NCI-H187 (cell line): ENCODE measurements around the gene ITFG1.
"Not testable (repeated sequence)": the region's sequence is repeated elsewhere in the genome, so short reads cannot be mapped to it uniquely, and the experiment has no call there.

Experiments used
- DNase-seq, 2 experiments: peaks; one replicate each; lab custom pipeline; 2025; lab: John Stamatoyannopoulos, UW

Gene ITFG1

DNA sequence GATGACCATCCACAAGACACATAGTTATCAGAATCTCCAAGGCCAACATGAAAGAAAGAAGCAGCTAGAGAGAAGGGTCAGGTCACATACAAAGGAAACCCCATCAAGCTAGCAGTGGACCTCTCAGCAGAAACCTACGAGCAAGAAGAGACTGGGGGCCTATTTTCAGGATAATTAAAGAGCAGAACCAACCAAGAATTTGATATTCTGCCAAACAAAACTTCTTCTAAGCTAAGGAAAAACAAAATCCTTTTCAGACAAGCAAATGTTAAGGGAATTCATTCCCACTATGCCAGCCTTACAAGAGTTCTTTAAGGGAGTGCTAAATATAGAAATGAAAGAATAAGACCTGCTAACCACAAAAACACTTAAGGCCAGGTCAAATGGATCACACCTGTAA, 47.8 kb downstream of the ITFG1 start:
- DNase-seq, result no peak

DNA sequence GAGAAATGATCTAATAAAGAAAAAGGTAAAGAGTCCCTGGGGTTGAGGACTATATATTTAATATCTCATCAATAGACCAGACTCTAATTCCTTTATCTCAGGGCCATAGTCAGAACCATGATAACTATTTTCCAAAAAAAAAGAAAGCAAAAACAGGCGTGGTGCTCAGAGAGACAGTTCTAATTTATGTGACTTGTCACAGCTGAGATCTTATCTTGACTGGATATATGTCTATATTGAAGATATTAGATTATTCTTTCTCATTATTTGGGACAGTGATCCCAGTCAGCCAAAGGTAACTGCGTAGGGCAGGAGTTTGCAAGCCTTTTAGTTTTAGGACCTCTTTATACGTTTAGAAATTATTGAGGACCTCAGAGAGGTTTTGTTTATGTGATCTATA, 52.4 kb downstream of the ITFG1 start:
- DNase-seq, result no peak

DNA sequence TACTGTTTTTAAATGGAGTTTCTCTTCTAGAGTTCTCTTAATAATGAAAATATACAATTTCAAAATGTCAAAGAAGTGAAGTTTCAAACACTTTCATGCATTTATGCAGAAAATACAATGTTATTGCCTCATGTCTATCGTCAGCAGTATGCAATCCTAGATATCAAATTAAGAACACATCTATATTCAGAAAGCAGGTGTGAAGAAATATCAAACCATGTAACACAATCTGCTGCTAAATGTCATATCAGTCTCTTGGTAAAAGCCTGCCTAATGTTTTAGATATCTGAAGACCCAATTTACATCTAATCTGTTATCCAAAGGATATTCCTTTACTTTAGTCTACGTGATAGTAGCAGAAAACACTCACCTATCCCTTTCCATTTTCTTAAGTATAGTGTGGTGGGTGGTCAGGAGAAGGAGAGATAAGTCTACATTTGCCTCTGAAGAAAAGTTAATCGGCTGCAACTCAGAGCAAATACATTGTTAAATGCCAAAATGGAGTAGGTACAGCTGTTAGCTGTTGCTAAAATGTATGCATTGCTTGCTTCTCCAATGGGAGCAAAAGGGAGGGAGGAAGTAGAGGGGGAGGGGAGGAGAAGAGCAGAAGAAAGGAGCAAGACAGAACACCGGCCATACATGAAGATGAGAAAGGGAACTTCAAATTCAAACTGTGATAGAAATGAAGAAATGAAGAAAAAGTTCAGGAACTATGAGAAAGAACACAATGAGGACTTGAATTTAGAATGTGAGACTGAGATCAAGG, 64.9 kb downstream of the ITFG1 start:
- no peak for DNase-seq

DNA sequence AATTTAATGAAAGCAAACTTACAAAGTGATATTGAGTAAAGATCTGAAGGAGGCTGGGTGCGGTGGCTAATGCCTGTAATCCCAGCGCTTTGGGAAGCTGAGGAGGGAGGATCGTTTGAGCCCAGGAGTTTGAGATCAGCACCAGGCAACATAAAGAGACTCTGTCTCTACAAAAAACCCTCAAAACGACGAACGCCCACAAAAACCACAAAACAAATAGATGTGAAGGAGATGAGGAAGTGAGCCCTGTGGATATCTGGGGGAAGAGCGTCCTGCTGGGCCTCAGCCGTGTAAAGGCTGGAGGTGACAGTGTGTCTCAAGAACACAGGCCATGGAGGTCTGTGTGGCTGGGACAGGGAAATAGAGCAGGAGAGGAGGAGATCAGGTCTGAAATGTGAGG, 68.8 kb downstream of the ITFG1 start:
- DNase-seq, result no peak

DNA sequence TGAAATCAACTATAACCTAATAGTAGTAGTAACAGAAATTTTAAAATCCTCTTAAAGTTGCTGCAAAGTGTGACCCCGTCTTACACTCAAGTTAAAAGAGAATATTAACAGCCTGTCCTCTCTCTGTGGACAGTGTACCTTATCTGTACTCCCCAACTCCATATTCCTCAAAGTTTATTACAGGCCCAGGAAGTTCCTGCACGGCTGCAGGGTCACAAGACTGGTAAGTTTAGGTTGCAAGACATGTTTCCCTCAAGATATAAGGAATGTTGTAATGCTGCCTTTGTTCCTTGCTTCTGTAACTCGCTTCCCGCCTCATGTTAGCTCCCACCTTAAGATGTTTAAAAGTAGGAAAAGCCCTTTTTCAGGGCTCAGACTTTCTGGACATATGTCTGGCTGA, 72.2 kb downstream of the ITFG1 start:
- no peak for DNase-seq

DNA sequence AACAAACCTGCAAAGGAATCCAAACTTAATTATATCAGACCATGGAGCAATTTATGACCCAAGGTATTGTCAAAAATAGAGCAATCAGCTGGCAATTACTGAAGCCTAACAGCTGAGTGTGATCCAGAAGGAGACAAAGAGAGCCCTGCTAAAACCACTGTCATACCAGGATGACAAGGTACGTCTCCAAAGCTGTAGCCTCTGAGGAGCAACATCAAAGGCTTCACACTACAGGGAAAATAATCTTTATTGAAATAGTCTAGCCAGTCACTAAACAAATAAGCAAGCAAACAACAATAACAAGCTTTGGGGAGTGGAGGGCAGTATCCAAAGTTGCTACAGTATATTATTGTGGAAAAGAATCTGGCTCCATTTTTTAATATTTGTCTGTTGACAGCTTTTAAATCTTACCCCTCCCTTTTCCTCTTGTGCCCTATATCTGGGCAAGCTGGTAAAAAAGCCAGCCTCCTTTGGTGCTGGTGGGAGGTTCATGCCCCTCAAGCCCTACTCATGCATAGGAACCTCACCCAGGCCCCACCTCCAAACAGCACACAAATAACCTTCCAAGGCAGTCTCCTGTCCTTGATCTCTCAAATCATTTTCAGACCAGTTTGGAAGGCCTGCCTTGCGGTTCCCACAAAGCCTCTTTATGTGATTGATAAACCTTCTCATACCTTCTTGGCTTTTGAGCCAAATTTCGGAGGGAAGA, 73.7 kb downstream of the ITFG1 start:
- DNase-seq, result no peak

DNA sequence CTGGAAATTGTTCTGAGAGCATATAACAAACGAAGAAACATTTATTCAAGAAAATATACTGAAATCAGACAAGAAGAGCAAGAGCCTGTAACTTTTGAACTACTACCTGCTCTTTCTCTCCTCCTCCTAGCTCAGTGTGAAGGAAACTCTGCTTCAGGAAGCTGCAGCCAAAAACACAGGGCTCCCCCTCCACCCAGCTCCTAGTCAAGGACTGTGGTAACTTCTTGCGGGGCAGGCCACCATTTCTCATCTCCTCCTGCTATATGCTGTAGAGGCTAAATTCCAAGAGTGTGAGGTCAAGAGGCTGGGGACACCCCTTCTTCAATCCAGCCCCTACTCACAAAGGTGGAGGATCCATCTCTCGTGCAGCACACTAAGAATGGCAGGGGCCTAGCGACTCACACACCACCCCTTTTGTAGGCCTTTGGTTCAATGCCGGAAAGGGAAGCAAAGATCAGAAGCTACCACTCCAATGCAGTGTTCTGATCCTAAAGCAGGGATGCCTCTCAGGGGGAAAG, 74.6 kb downstream of the ITFG1 start:
- no peak for DNase-seq

DNA sequence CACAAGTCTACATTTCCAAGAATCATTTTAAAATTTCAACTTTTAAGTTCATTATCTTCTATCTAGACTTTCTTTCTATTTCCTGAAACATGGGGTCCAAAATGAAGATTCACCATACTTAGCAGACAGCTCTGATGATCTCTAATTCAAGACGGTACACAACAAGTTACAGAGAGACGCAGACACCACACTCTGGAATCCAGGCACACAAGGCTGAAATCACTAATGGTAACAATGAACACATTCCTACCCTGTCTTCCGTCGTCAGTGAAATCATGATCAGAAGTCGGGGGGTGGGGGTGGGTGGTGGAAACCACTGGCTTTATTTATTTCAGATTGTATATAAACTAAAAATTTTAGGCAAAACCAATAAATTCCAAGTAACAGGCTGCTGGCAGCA, 78.5 kb downstream of the ITFG1 start:
- DNase-seq, result no peak

DNA sequence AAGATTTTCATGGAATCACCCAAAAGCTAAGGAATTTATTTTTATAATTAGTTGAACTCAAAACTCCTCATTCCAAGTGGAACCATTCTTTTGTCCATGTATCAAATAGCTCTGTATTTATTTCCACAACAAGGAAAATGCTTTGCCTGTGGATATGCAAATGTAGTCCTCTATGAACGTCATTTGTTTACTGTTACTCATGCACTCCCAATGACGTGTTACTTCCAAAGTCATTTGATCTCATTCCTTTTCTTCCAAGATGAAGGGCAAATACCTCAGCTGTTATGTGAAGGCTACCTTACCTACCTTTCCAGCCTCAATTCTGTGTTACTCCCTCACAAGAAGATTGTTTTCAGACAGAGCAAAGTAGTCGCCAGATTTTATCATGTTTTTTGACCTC, 83.7 kb downstream of the ITFG1 start:
- DNase-seq, result no peak

DNA sequence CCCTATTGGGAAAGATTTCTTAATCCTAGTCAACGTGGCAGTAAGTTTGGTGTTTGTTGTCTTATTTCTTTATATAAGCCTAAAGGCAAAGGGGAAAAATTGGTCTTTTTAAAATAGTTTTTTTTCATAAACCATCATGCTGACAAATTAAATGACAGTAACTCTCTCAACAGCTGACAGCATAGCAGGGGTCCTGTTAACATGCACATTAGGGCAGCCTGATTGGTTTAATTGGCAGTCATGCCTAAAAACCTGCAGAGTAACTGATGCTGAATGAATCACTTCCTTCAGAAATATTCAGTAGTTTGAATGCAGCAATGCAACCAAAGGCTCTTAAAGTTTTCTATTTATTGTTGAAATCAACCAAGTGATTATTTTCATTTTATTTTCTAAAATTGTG, 85.4 kb downstream of the ITFG1 start:
- no peak for DNase-seq

DNA sequence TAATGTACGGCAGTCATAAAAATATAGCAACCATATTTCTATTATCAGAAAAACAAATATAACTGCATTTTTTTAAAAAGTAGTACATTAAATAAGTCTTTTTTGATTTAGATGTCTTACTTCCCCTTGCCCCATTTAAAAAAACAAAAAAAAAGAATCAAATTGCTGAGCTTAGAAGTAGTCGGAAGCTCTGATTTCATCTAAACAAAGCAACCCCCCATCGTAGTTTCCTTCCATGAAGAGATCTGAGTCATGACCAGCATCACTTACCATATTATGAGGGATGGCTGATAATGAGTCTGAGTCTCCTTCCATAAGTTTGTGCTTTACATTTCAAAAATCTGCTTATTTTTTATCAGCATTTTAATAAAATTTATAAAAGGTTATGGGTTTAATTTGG, 86.2 kb downstream of the ITFG1 start:
- DNase-seq, result no peak

DNA sequence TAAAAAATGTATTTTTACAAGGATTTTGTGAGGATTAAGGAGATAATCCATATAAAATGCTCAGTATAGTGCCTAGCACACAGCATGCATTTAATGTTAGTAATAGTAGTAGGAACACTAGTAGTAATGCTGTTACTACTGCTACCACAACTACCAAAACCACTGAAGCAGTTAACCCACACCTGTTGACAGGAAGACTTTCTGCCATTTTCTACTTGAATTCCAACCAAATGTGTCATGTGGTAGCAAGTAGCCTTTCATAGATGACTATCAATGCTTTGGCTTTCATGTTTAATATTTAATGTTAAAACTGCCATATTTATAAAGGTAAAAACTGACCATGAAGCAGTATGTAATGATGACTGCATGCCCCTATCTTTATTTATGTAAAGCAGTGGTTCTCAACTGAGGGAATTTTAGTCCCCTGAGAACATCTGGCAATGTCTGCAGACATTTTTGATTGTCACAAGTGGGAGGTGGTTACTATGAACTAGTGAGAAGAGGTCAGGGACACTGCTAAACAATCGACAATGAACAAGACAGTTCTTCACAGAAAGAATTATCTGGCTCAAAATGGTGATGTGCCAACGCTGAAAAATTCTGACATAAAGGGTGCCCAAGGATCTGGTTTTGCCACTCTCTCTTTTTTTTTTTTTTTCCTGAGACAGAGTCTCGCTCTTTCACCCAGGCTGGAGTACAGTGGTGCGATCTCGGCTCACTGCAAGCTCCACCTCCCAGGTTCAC, 89.4 kb downstream of the ITFG1 start:
- no peak for DNase-seq

DNA sequence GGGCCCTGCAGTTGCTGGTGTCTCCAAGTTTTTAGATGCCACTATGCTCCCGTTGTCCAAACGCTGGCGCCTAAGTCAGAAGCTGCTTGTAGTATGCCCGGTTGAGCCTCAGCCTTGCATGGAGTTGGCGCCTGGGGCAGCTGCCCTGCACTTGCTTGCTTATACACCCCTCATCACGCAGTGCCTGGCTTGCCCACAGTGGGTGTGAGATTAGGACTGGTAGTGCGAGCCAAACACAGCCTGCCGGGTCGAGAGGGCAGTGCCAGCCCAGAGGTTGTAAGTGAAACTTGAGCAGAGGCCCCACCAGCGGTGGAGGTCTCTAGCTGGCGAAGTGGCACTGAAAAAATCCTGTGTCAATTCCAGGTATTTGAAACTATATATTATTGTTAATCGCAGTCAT, 90.3 kb downstream of the ITFG1 start:
- DNase-seq, result no peak

DNA sequence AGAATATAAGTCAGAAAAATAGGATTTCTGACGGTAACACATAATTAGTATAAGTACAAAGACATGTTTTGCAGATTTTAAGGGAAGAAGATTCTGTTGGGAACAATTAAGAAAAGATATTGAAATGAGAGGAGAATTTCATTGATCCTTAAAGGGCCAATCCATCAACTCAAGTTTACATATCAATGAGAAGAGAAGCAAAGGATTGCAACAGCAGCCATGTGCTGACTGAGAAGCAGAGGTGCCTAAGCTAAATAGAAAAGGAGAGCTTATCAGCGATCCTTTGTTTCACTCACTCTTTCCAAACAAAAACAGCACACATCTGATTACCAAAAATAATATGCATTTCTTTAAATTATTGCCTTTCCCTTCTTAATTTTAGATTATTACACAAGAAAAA, 94.6 kb downstream of the ITFG1 start:
- no peak for DNase-seq

DNA sequence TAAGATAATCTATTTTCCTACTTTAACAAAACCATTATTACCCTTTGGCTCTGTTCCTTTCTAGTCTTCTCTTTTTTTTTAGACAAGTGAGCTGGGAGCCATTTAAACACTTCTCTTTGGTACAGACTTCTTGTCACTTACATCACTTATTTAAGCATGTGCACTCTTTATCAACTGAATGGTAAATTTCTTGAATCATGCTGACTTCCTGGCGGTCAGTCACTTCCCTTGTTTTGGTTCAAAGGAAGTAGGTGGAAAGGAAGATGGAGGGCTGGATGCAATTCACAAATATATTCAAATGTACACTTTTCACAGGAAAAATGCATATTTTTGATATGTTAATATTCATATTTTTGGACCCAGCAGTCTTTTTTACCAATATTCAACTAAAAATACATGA, 97.1 kb downstream of the ITFG1 start:
- no peak for DNase-seq

DNA sequence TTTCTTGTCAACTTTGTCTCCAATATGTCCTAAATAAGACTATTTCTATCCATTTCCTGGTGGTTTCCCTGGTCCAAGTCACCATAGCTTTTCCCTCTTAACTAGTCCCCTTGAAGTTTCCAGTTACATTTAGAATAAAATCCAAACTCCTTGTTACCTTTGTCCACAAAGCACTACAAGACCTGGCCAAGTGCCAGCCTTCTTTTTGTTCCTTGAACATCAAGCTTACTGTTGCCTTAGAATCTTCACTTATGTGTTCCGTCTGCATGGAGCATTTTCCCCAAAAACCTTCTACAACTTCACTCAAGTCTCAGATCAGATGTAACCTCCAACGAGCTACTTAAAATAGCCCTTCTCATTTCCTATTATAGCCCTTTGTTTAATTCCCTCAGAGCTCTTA, 101.4 kb downstream of the ITFG1 start:
- DNase-seq, result no peak

DNA sequence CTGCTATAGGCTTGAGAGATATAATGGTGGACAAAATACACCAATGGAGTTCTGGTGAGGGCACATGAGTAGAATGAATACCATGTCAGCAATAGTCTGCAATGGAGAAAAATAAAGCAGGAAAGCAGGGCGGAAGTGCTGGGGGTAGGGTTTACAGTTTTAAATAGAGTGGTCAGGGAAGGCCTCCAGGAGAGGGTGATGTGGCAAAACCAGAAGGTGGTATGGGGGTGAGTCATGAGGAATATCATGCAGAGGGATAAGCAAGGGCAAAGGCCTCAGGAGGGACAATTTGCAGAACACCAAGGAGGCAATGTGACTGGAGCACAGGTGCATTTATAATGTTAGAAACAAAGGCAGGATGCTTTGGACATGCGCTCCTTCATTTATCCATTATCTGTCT, 102.0 kb downstream of the ITFG1 start:
- no peak for DNase-seq

DNA sequence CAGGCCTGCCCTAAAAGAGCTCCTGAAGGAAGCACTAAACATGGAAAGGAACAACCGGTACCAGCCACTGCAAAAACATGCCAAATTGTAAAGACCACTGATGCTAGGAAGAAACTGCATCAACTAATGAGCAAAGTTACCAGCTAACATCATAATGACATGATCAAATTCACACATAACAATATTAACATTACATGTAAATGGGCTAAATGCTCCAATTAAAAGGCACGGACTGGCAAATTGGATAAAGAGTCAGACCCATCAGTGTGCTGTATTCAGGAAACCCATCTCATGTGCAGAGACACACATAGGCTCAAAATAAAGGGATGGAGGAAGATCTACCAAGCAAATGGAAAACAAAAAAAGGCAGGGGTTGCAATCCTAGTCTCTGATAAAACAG, 111.8 kb downstream of the ITFG1 start:
- DNase-seq, result not testable (repeated sequence)

DNA sequence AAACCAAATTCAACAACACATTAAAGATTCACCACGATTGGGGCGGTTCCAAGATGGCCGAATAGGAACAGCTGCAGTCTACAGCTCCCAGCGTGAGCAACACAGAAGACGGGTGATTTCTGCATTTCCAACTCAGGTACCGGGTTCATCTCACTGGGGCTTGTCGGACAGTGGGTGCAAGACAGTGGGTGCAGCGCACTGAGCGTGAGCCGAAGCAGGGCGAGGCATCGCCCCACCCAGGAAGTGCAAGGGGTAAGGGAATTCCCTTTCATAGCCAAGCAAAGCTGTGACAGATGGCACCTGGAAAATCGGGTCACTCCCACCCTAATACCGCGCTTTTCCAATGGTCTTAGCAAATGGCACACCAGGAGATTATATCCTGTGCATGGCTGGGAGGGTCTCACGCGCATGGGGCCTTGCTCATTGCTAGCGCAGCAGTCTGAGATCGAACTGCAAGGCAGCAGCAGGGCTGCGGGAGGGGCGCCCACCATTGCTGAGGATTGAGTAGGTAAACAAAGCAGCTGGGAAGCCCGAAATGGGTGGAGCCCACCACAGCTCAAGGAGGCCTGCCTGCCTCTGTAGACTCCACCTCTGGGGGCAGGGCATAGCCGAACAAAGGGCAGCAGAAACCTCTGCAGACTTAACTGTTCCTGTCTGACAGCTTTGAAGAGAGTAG, 113.7 kb downstream of the ITFG1 start:
- DNase-seq, result not testable (repeated sequence)

DNA sequence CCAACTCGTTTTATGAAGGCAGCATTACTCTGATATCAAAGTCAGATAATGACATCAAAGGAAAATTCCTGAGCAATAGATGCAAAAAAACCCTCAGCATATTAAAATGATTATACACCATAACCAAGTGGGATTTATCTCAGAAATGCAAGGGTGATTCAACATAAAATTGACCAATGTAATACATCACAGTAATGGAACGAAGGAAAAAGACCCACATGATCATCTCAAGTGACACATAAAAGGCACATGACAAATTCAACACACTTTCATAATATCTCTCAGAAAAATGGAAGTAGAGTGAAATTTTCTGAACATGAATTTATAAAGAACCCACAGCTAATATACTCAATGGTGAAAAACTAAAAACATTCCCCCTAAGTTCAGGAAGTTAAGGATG, 118.8 kb downstream of the ITFG1 start:
- DNase-seq, result no peak

DNA sequence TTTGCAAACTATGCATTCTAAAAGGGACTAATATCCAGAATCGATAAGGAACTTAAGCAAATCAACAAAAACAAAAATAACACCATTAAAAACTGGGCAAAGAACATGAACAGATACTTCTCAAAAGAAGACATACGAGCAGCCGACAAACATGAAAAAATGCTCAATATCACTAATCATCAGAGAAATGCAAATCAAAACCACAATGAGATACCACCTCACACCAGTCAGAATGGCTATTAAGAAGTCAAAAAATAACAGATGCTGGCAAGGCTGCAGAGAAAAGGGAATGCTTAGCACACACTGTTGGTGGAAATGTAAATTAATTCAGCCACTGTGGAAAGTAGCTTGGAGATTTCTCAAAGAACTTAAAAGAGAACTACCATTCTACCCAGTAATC, 130.3 kb downstream of the ITFG1 start:
- DNase-seq, result not testable (repeated sequence)

DNA sequence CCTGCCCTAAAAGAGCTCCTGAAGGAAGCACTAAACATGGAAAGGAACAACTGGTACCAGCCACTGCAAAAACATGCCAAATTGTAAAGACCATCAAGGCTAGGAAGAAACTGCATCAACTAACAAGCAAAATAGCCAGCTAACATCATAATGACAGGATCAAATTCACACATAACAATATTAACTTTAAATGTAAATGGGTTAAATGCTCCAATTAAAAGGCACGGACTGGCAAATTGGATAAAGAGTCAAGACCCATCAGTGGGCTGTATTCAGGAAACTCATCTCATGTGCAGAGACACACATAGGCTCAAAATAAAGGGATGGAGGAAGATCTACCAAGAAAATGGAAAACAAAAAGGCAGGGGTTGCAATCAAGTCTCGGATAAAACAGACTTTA, 136.6 kb downstream of the ITFG1 start:
- DNase-seq, result not testable (repeated sequence)
